Heart left ventricle (tissue), 13 donors: ENCODE measurements around the gene GRM2.

Experiments used
- CTCF ChIP-seq, 12 donors: fragments of 200-600 bp; sonication (generic) in 4 of 12; IDR thresholded peaks; one replicate each; pipeline versions ENCODE4 v1.5.0 to v1.8.0; 2018 to 2022; ENCODE audit warnings: antibody characterized with exemption in 12 of 12, mild to moderate bottlenecking in 5 of 12
- POLR2A ChIP-seq, 2 donors: fragments of 450-650 bp; IDR thresholded peaks; one replicate each; pipeline ENCODE4 v1.6.1; 2017; ENCODE audit warnings: antibody characterized with exemption in 2 of 2, mild to moderate bottlenecking in 2 of 2, moderate library complexity in 2 of 2
- donor health status: ischemic (EF 13 %, LVEDD 7.1; RV severe dilation, severe dysfunction).
- donor health status: DM: no; HTN: yes; CAD: no.
- donor health status: DM: no; HTN: no; CAD: no.
- donor health status: ischemic (EF 25% LVEDD 6.9; RV normal size, moderate dysfunction).
- donor health status: ischemic (EF 25% LVEDD 5.7; RV mildly dilated, moderate dysfunction).
- donor health status: ischemic (EF 35%, LVEDD 5.7; RV mildly dilated, moderate dysfunction).
- donor health status: nonischemic (EF 11% LVEDD 7.7; RV severe dilation, severe dysfunction).
- donor health status: DM: yes; HTN: yes; CAD: no.
- donor health status: PGD.
- donor health status: ischemic (EF 29% LVEDD 5.4; RV normal size, mild dysfunction).
- donor health status: nonischemic (EF 23%, LVEDD 6.1; RV moderate dilation, normal function).

DNA sequence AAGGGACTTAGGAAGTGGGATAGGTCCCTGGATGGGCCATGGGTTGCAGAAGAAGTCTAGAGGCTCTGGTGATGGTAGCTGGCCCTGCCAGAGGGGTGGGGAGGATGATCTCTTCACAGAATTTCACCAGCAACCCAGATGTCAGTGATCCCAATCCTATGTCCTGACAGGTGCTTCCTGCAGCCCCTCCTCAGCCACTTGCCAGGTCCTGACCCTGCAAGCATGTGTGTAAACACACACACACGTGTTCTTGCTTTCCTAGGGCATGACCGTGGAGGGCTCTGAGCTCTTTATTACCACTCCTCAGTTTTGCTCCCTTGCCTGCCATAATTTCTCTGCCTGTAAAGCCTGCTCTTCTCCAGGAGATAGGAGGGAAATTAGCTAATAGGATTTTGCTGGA is 23.3 kb upstream of the GRM2 start:
- no peak for TF ChIP-seq CTCF (IDR thresholded peaks at IDR 0.05)
- no peak for TF ChIP-seq POLR2A (IDR thresholded peaks at IDR 0.05)
